HEK293 (cell line): ENCODE data around the gene C10orf67.

Experiments
- CTCF ChIA-PET: fragments of 350-600 bp; formaldehyde crosslinking; extraction: SDS; loops from one replicate; lab custom pipeline; 2021; ENCODE audit warnings: antibody characterized with exemption; lab: Yijun Ruan, JAX
- POLR2A ChIA-PET: fragments of 300-600 bp; formaldehyde crosslinking; extraction: SDS; loops from one replicate; lab custom pipeline; 2020; ENCODE audit warnings: antibody characterized with exemption, inconsistent platforms; lab: Yijun Ruan, JAX
- H3K27ac ChIP-seq: fragments of 200-500 bp; sonication (Bioruptor generic); 2 replicates; pipeline ENCODE4 v1.5.1; 2014; ENCODE audit warnings: low read depth, low read length, control low read depth, inconsistent platforms; ENCODE audit errors: extremely low read depth
- H3K36me3 ChIP-seq, 2 experiments: fragments of 200-500 bp in 1 of 2; sonication (Bioruptor generic) in 1 of 2; 1 replicate in 1 of 2; 2 replicates in 1 of 2; pipeline ENCODE4 v1.5.1; 2014 to 2017; ENCODE audit warnings: inconsistent platforms in 2 of 2, low read length in 2 of 2; ENCODE audit not compliant: control insufficient read depth in 2 of 2, insufficient read depth in 1 of 2
- H3K4me1 ChIP-seq: fragments of 200-500 bp; sonication (Bioruptor generic); 2 replicates; pipeline ENCODE4 v1.5.1; 2014; ENCODE audit warnings: mild to moderate bottlenecking, low read length, inconsistent platforms; ENCODE audit not compliant: control insufficient read depth, insufficient read depth
- H3K4me3 ChIP-seq: 2 replicates; pipeline ENCODE4 v1.5.1; 2011; ENCODE audit warnings: low read depth, mild to moderate bottlenecking, control low read depth, low read length, moderate library complexity
- H3K9me3 ChIP-seq: fragments of 200-500 bp; sonication (Bioruptor generic); 2 replicates; pipeline ENCODE4 v1.5.1; 2014; ENCODE audit warnings: low read depth, low read length, inconsistent platforms; ENCODE audit not compliant: control insufficient read depth, insufficient read depth
- BCL11A ChIP-seq: fragments of 450-650 bp; formaldehyde crosslinking; IDR thresholded peaks from 2 replicates; pipeline ENCODE4 v1.5.1; 2016; ENCODE audit warnings: low read depth, missing biosample characterization, missing genetic modification characterization
- CTCF ChIP-seq: fragments of 450-650 bp; formaldehyde crosslinking; IDR thresholded peaks from 2 replicates; pipeline ENCODE4 v1.5.1; 2016; ENCODE audit warnings: missing biosample characterization, missing genetic modification characterization
- MEIS1 ChIP-seq: sonication (generic); formaldehyde crosslinking; IDR thresholded peaks from 2 replicates; pipeline ENCODE4 v1.8.1; 2022; ENCODE audit warnings: missing genetic modification reagents, mild to moderate bottlenecking, borderline replicate concordance
- OSR2 ChIP-seq: fragments of 450-650 bp; formaldehyde crosslinking; IDR thresholded peaks from 2 replicates; pipeline ENCODE4 v1.5.1; 2016; ENCODE audit warnings: missing biosample characterization, missing genetic modification characterization
- TCF7L2 ChIP-seq: IDR thresholded peaks from 2 replicates; pipeline ENCODE4 v1.6.1; 2011; ENCODE audit warnings: low read depth, mild to moderate bottlenecking, inconsistent platforms, low read length, moderate library complexity, borderline replicate concordance
- ZBTB17 ChIP-seq: fragments of 450-650 bp; formaldehyde crosslinking; IDR thresholded peaks from 2 replicates; pipeline ENCODE4 v1.5.1; 2016; ENCODE audit warnings: missing biosample characterization, missing genetic modification characterization
- ZBTB6 ChIP-seq: fragments of 450-650 bp; formaldehyde crosslinking; IDR thresholded peaks from 2 replicates; pipeline ENCODE4 v1.5.1; 2017; ENCODE audit warnings: missing biosample characterization, missing genetic modification characterization
- ZEB2 ChIP-seq: fragments of 450-650 bp; formaldehyde crosslinking; IDR thresholded peaks from 2 replicates; pipeline ENCODE4 v1.5.1; 2016; ENCODE audit warnings: missing biosample characterization, missing genetic modification characterization
- ZIC2 ChIP-seq: fragments of 450-650 bp; formaldehyde crosslinking; IDR thresholded peaks from 2 replicates; pipeline ENCODE4 v1.5.1; 2016; ENCODE audit warnings: missing biosample characterization, missing genetic modification characterization
- ZNF114 ChIP-seq: fragments of 450-650 bp; formaldehyde crosslinking; IDR thresholded peaks from 2 replicates; pipeline ENCODE4 v1.5.0; 2017; ENCODE audit warnings: missing biosample characterization, missing genetic modification characterization
- ZNF121 ChIP-seq: fragments of 450-650 bp; formaldehyde crosslinking; IDR thresholded peaks from 2 replicates; pipeline ENCODE4 v1.5.1; 2016; ENCODE audit warnings: missing biosample characterization, missing genetic modification characterization
- ZNF132 ChIP-seq: fragments of 450-650 bp; formaldehyde crosslinking; IDR thresholded peaks from 2 replicates; pipeline ENCODE4 v1.5.1; 2017; ENCODE audit warnings: missing biosample characterization, missing genetic modification characterization, borderline replicate concordance
- ZNF169 ChIP-seq: fragments of 450-650 bp; formaldehyde crosslinking; IDR thresholded peaks from 2 replicates; pipeline ENCODE4 v1.5.1; 2016; ENCODE audit warnings: missing biosample characterization, missing genetic modification characterization
- ZNF423 ChIP-seq: fragments of 450-650 bp; formaldehyde crosslinking; IDR thresholded peaks from 2 replicates; pipeline ENCODE4 v1.5.1; 2016; ENCODE audit warnings: missing biosample characterization, missing genetic modification characterization
- ZNF473 ChIP-seq: fragments of 450-650 bp; formaldehyde crosslinking; IDR thresholded peaks from 2 replicates; pipeline ENCODE4 v1.5.1; 2017; ENCODE audit warnings: missing biosample characterization, missing genetic modification characterization
- ZNF501 ChIP-seq: fragments of 450-650 bp; formaldehyde crosslinking; IDR thresholded peaks from 2 replicates; pipeline ENCODE4 v1.5.1; 2016; ENCODE audit warnings: missing biosample characterization, missing genetic modification characterization
- ZNF518A ChIP-seq: fragments of 450-650 bp; formaldehyde crosslinking; conservative IDR thresholded peaks from 2 replicates; pipeline ENCODE4 v1.5.1; 2016; ENCODE audit warnings: low read depth, missing biosample characterization, missing genetic modification characterization
- ZNF596 ChIP-seq: fragments of 450-650 bp; IDR thresholded peaks from 2 replicates; pipeline ENCODE4 v1.5.0; 2018; ENCODE audit warnings: missing biosample characterization, mild to moderate bottlenecking, missing genetic modification characterization, moderate library complexity
- ZNF621 ChIP-seq: fragments of 450-650 bp; formaldehyde crosslinking; IDR thresholded peaks from 2 replicates; pipeline ENCODE4 v1.5.1; 2017; ENCODE audit warnings: missing biosample characterization, missing genetic modification characterization
- ZNF623 ChIP-seq: fragments of 450-650 bp; formaldehyde crosslinking; IDR thresholded peaks from 2 replicates; pipeline ENCODE4 v1.5.1; 2016; ENCODE audit warnings: missing biosample characterization, missing genetic modification characterization
- ZNF645 ChIP-seq: fragments of 450-650 bp; formaldehyde crosslinking; IDR thresholded peaks from 2 replicates; pipeline ENCODE4; 2016; ENCODE audit warnings: missing biosample characterization, missing genetic modification characterization
- ZNF670 ChIP-seq: fragments of 450-650 bp; formaldehyde crosslinking; IDR thresholded peaks from 2 replicates; pipeline ENCODE4 v1.5.1; 2016; ENCODE audit warnings: missing biosample characterization, missing genetic modification characterization, low read depth
- ZNF768 ChIP-seq: fragments of 450-650 bp; formaldehyde crosslinking; IDR thresholded peaks from 2 replicates; pipeline ENCODE4 v1.5.1; 2018; ENCODE audit warnings: missing biosample characterization, mild to moderate bottlenecking, missing genetic modification characterization
- ZSCAN30 ChIP-seq: fragments of 450-650 bp; IDR thresholded peaks from 2 replicates; pipeline ENCODE4 v1.5.1; 2018; ENCODE audit warnings: missing biosample characterization, mild to moderate bottlenecking, missing genetic modification characterization, moderate library complexity

Gene C10orf67

GRCh38 chr10:23342213-23342884 lies 2.2 kb downstream of the C10orf67 start:
- Histone ChIP-seq H3K9me3 (no peaks in the 10 kb centered on the region), H3K4me3 (no peak overlapping the region), H3K4me1 (peaks cover 11% of the 10 kb centered on the region), H3K27ac (no peak overlapping the region), H3K36me3 (no peaks in the 10 kb centered on the region)
- TF ChIP-seq ZSCAN30 (tag by site-specific recombination) (no peak), ZBTB6 (no peak), ZNF501 (no peak), ZNF518A (no peak), ZNF623 (tag by site-specific recombination) (no peak), ZNF114 (no peak), MEIS1 (CRISPR knock-in tag) (no peak), CTCF (tag by site-specific recombination) (no peak), ZNF596 (tag by site-specific recombination) (no peak), ZIC2 (tag by site-specific recombination) (no peak), ZNF621 (tag by site-specific recombination) (no peak), ZNF121 (tag by site-specific recombination) (no peak), ZNF768 (tag by site-specific recombination) (no peak), BCL11A (tag by site-specific recombination) (no peak), ZNF132 (no peak), ZNF645 (no peak)
- POLR2A ChIA-PET = no interaction called here
- CTCF ChIA-PET = interaction anchor here (0.5 kb wide), 1 partner anchor 277 kb away, joined by 3 read pairs; no protein-coding TSS in a partner anchor

GRCh38 chr10:23341004-23341403 lies 3.6 kb downstream of the C10orf67 start:
- H3K36me3 ChIP-seq = no peaks in the 10 kb centered on the region
- no peak overlapping the region for H3K4me3 ChIP-seq
- CTCF ChIA-PET = interaction anchor here (0.7 to 2.4 kb wide), 2 partner anchors 26 to 172 kb away, joined by 3 to 6 read pairs; no protein-coding TSS in a partner anchor
- H3K27ac ChIP-seq = no peak overlapping the region
- POLR2A ChIA-PET = no interaction called here
- no peaks in the 10 kb centered on the region for H3K9me3 ChIP-seq
- peaks cover 11% of the 10 kb centered on the region for H3K4me1 ChIP-seq
- TF ChIP-seq OSR2 (tag by site-specific recombination) = peak; percentile 43; the same call in 1 of the 2 replicates
- TF ChIP-seq ZNF169 = no peak
- TF ChIP-seq ZNF473 (tag by site-specific recombination) = no peak
- TF ChIP-seq TCF7L2 = peak; percentile 79
- TF ChIP-seq ZBTB17 = peak; percentile 92
- 0 out of 2 replicates have a peak, but pooled peaks have one; percentile 12 for TF ChIP-seq ZNF670 (tag by site-specific recombination)
- TF ChIP-seq ZEB2 = peak; percentile 41
- no peak for TF ChIP-seq ZNF423 (tag by site-specific recombination)
